HL-60 (cell line): ENCODE measurements around the gene HYAL1.

Experiments used
- CTCF ChIP-seq: IDR thresholded peaks from one replicate; pipeline ENCODE4 v1.5.1; 2011; ENCODE audit warnings: low read length, control low read depth, inconsistent platforms; ENCODE audit not compliant: insufficient read depth
- GABPA ChIP-seq: IDR thresholded peaks from 2 replicates; pipeline ENCODE4 v1.6.1; 2012; ENCODE audit warnings: low read depth
- POLR2AphosphoS5 ChIP-seq: IDR thresholded peaks from 2 replicates; pipeline ENCODE4 v1.6.1; 2012; ENCODE audit warnings: low read depth

GRCh38 chr3:50347187-50347813 is 43.9 kb upstream of the HYAL1 start:
- TF ChIP-seq GABPA (no peak), CTCF (peak; percentile 23), POLR2AphosphoS5 (no peak)
